Left ventricle myocardium inferior (tissue), 1 donor: ENCODE measurements around the gene MYO18B. TPM values are rescaled to one million over a fixed set of nuclear protein-coding genes. Genes with fewer than 3 reads are reported as not detected.

ENCODE experiments used
- DNase-seq: peaks from one replicate; pipeline ENCODE4 v3.0.0-alpha.2; 2020
- H3K27ac ChIP-seq: fragments of 200-600 bp; replicated peaks from 2 replicates; pipeline ENCODE4 v1.8.0; 2021
- H3K27me3 ChIP-seq: fragments of 200-600 bp; 2 replicates; pipeline ENCODE4 v1.8.0; 2021; ENCODE audit warnings: low read depth
- H3K36me3 ChIP-seq: fragments of 200-600 bp; 2 replicates; pipeline ENCODE4 v1.8.0; 2021
- H3K4me1 ChIP-seq: fragments of 200-600 bp; 2 replicates; pipeline ENCODE4 v1.8.0; 2021
- H3K4me3 ChIP-seq: fragments of 200-600 bp; 2 replicates; pipeline ENCODE4 v1.8.0; 2021; ENCODE audit warnings: mild to moderate bottlenecking, moderate library complexity
- H3K9me3 ChIP-seq: fragments of 200-600 bp; replicated peaks from 2 replicates; pipeline ENCODE4 v1.8.0; 2021
- intact Hi-C: fragments of 100-400 bp; cut with micrococcal nuclease; formaldehyde crosslinking; loops from one replicate; pipeline ENCODE4 v1.11.0; 2022
- total RNA-seq: library from RNA; stranded (reverse); fragmentation: NEBNext Ultra II Directional; extraction: Animal tissue kit (Norgen Biotek cat#: 25700); gene quantifications from one replicate; pipeline ENCODE4 v1.2.1, GENCODE V29; 2021
- TF ChIP-seq, protein P1 (sequence below): fragments of 200-600 bp; IDR thresholded peaks from 2 replicates; pipeline ENCODE4 v1.8.0; 2021; ENCODE audit warnings: antibody characterized with exemption, mild to moderate bottlenecking, borderline replicate concordance
- donor health status: DM: no; HTN: yes; CAD: no; lungs with severe emphysema.

The MYO18B gene
- total RNA-seq, 1 donor from 2014 or later = 163 TPM

DNA sequence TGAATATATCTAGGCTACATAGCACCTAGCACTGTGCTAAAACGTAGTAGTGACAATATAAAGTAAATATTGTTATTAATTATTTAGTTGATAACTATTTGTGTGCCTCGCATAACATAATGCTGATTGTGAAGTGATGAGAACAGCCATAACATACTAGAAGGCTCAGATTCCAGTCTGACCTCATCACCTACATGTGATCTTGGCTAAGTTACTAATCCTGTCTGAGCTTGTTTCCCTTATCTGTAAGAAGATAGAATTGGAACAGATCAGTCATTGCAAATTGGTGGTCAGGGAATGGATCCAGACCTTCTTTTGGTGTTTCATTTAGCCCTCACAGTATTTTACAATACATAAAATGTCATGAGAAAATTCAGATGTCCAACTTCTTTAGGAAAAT is 323.9 kb downstream of the MYO18B start:
- H3K4me1 ChIP-seq = peaks cover 17% of the 10 kb centered on the region
- peaks cover 3% of the 10 kb centered on the region for H3K27me3 ChIP-seq
- no peaks in the 10 kb centered on the region for H3K36me3 ChIP-seq
- no peak overlapping the region for H3K27ac ChIP-seq
- no peaks in the 10 kb centered on the region for H3K9me3 ChIP-seq
- TF ChIP-seq, protein P1, sequence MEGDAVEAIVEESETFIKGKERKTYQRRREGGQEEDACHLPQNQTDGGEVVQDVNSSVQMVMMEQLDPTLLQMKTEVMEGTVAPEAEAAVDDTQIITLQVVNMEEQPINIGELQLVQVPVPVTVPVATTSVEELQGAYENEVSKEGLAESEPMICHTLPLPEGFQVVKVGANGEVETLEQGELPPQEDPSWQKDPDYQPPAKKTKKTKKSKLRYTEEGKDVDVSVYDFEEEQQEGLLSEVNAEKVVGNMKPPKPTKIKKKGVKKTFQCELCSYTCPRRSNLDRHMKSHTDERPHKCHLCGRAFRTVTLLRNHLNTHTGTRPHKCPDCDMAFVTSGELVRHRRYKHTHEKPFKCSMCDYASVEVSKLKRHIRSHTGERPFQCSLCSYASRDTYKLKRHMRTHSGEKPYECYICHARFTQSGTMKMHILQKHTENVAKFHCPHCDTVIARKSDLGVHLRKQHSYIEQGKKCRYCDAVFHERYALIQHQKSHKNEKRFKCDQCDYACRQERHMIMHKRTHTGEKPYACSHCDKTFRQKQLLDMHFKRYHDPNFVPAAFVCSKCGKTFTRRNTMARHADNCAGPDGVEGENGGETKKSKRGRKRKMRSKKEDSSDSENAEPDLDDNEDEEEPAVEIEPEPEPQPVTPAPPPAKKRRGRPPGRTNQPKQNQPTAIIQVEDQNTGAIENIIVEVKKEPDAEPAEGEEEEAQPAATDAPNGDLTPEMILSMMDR = no peak
- no peak for DNase-seq
- intact Hi-C loops = no loop called here
- H3K4me3 ChIP-seq = no peak overlapping the region

DNA sequence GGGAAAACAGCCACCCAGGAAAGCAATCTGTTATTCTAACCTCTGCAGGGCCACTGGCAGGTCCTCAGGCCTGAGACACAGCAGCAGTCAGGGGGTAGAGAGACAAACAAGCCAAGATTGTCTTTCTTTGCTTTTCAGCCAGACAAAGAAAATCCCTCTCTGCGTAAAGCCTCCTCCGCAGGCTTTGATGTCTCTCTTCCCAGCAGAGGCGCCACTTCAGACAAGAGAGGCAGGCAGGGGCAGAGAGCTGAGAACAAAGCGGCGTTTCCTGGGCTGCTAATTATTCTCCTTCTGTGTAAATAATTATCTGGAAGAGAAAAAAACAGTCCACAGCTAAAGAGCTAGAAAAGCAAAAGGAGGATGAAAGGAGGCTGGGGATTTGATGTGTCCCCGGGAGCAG is 324.5 kb downstream of the MYO18B start:
- Histone ChIP-seq H3K4me1 (peaks cover 17% of the 10 kb centered on the region), H3K27ac (no peak overlapping the region), H3K4me3 (no peak overlapping the region), H3K27me3 (peaks cover 3% of the 10 kb centered on the region), H3K36me3 (no peaks in the 10 kb centered on the region), H3K9me3 (no peaks in the 10 kb centered on the region)
- DNase-seq = no peak
- TF ChIP-seq, protein P1 = no peak
- intact Hi-C loops = no loop called here

DNA sequence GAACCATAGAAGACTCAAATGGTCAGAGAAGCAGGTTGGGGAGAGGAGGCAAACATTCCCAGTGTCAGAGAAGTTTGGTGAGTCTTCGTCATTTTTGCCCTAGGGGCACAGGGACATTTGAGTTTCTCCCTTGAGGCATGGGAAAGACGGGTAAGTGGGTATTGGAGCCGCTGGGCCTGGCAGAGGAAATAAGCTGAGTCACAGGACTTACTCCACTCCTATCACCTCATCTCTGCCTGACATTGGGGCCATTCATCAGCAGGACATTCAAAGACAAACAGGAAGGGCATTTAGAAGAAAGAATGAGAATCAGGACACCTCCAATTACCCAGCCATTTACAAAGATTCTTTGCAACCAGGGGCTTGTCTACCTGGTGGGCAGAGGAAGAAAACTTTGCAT is 326.6 kb downstream of the MYO18B start:
- Histone ChIP-seq H3K9me3 (no peaks in the 10 kb centered on the region), H3K27me3 (no peaks in the 10 kb centered on the region), H3K4me1 (peaks cover 17% of the 10 kb centered on the region), H3K27ac (no peak overlapping the region), H3K36me3 (no peaks in the 10 kb centered on the region), H3K4me3 (no peak overlapping the region)
- DNase-seq = no peak
- TF ChIP-seq, protein P1 = no peak
- intact Hi-C loops = no loop called here

DNA sequence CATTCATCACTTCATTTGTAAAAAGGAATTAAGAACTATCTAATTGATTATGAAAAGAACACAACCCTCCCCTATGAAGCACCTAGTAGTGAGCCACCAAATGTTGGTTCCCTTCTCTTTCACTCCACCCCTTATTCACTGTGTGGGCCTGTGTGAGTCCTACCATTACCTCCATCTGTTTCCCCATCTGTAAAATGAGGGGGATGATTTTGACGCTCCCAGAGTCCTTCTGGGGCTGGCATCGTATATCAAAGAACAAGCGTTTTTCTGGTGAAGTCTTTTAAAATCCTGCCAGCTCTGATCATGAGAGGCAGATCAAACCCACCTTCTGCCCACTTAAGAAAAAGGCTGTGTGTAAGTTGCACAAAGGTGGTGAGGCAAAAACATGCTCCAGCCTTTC is 330.6 kb downstream of the MYO18B start:
- Histone ChIP-seq H3K4me1 (no peaks in the 10 kb centered on the region), H3K27me3 (peaks cover 37% of the 10 kb centered on the region), H3K9me3 (no peaks in the 10 kb centered on the region), H3K27ac (no peak overlapping the region), H3K4me3 (no peak overlapping the region), H3K36me3 (no peaks in the 10 kb centered on the region)
- intact Hi-C loops = no loop called here
- TF ChIP-seq, protein P1 = no peak
- no peak for DNase-seq

DNA sequence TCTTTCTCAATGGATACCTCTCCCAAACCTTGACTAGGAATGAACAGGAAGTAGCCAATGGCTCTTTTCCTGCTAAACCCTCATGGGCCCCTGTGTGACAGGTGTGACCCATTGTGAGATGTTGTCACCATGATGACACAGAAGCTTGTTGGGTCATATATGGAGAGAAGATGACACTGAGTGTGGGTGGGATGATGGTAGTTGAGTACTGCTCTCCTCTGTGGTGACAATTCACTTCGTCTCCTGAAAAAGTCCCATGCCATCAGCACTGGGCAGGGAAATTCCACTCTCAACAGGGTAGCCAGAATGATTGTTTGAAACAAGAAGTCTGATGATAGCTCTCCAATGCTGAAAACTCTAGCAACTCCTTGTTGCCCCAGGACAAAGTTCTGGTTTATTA is 333.3 kb downstream of the MYO18B start:
- intact Hi-C loops = no loop called here
- Histone ChIP-seq H3K9me3 (no peaks in the 10 kb centered on the region), H3K27me3 (peaks cover 40% of the 10 kb centered on the region), H3K36me3 (no peaks in the 10 kb centered on the region), H3K4me3 (no peak overlapping the region), H3K27ac (no peak overlapping the region), H3K4me1 (no peaks in the 10 kb centered on the region)
- TF ChIP-seq, protein P1 = no peak
- no peak for DNase-seq

DNA sequence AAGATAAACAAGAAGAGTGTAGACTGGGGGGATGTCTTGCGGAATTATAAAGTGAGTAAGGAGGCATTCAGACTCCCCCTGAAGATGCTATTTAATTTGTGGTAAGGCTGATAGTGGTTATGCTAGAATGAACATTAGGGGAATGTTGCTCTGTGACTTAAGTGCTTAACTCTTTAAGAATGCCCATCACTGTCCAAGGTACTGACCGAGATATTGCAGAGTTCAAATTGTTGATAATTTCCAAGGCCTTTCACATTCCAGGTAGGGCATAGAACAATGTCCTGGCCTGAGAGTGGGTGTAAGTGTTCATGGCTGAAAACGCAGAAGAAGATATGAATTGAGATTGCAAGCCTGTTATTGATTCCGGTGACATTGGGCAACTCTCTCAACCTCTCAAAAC is 337.0 kb downstream of the MYO18B start:
- Histone ChIP-seq H3K4me3 (no peak overlapping the region), H3K27me3 (peaks cover 66% of the 10 kb centered on the region), H3K4me1 (no peaks in the 10 kb centered on the region), H3K9me3 (peaks cover 4% of the 10 kb centered on the region), H3K36me3 (no peaks in the 10 kb centered on the region), H3K27ac (no peak overlapping the region)
- intact Hi-C loops = no loop called here
- DNase-seq = no peak
- TF ChIP-seq, protein P1 = no peak
